SH-SY5Y (cell line): ENCODE data around the gene PCED1B.

Experiments
- GATA2 ChIP-seq: IDR thresholded peaks from 2 replicates; pipeline ENCODE4 v1.6.1; 2011; ENCODE audit warnings: mild to moderate bottlenecking, low read depth, low read length
- GATA3 ChIP-seq: IDR thresholded peaks from 2 replicates; pipeline ENCODE4 v1.6.1; 2011; ENCODE audit warnings: low read depth, mild to moderate bottlenecking, low read length, moderate library complexity

PCED1B gene

DNA sequence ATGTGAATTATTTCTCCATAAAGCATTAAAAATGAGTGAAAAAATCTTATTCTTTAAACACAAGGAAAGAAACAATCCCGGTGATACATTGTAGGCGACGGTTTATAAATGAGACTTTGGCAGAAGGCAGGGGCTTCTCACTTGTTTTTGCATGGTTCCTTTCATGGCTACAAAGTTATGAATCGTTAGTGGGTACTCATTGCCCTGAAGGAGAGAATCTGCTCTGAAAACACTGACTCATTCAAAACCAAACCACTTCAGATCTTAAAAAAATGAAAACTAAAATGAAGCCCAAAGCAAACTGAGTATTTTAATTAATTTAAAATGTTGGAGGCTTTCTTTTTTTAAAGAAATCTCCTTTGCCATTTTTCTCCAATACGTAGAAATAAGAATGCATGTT lies 41.7 kb downstream of the PCED1B start:
- no peak for TF ChIP-seq GATA3
- no peak for TF ChIP-seq GATA2

DNA sequence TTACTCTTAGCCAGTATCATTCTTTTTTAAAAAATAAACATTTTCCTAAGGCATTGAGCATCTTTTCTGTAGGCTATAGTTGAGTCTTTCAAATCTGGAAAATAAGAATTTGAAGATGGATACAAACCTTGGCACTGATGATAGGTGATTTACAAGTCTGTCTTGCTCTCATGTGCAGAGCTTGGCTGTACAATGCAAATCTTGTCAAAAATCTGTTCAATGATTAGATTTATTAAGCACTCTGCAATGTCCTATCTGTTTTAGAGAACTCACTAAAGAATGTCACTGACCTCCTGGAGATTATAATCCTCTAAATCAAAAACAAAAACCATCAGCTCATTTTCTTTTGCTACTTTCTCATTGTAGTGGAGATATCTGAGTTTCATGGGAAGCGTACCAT lies 43.2 kb downstream of the PCED1B start:
- TF ChIP-seq GATA2 (no peak), GATA3 (no peak)

DNA sequence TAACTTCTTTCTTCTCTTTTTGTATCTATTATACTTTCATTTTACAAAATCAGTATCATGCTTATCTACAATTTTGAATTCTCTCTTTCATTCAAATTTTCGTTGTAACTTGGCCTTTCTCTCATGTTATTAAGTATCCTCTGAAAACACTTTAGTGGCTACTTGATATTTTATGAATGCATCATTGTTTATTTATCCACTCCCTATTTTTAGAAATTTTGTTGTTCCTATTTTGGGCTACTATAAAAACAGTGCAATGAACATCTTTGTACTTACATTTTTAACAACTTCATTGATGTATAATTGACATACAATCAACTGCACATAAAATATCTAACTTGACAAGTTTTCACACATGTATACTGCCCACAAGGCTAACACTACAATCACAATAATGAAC lies 44.3 kb downstream of the PCED1B start:
- no peak for TF ChIP-seq GATA2
- no peak for TF ChIP-seq GATA3

DNA sequence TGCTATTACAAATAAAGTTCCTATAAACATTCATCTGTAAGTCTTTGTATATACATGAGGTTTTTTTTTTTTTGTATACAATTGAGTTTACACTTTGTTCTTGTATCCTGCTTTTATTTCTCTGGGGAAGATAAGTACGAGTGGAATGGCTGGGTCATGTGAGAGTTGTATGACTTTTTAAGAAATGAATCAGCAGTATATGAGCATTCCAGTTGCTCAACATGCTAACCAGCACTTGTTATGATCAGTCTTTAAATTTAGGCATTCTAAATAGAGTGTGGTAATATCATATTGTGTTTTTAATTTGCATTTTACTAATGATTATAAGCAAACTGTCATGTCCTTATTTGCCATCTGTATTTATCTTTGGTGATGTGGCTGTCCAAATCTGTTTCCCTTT lies 45.0 kb downstream of the PCED1B start:
- TF ChIP-seq GATA3 (no peak), GATA2 (no peak)

DNA sequence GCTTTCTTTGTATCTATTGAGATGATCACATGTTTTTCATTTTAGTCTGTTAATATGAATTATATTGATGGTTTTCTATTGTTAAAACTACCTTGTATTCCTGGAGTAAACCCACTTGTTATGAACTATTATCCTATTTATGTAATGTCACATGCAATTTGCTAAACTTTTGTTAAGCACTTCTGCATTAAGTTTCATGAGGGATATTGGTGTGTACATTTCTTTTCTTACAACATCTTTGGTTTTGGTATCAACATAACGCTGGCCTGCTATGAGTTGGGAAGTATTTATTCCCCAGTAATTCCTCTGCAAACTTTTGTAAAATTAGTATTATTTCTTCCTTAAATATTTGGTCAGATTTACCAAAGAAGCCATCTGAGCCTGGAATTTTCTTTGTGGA lies 46.8 kb downstream of the PCED1B start:
- TF ChIP-seq GATA3 (no peak), GATA2 (no peak)

DNA sequence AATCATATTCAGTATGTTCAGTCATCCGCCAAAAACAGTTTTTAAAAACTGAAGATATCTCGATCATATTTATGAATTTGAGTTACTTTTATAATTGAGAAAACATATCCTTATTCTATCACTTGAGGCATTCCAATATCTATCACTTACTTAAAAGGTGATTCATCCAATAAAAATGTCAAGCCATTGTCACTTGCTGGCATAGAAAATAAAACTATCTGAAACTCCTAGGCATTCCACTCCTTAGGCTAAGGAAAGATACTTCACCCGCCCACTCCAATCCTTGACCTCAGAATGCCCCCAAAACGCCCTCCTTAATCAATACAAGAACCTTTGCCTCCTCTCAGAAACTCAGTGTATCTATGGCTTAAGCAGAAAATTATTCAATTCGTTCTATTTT lies 51.6 kb downstream of the PCED1B start:
- TF ChIP-seq GATA3: no peak
- no peak for TF ChIP-seq GATA2

DNA sequence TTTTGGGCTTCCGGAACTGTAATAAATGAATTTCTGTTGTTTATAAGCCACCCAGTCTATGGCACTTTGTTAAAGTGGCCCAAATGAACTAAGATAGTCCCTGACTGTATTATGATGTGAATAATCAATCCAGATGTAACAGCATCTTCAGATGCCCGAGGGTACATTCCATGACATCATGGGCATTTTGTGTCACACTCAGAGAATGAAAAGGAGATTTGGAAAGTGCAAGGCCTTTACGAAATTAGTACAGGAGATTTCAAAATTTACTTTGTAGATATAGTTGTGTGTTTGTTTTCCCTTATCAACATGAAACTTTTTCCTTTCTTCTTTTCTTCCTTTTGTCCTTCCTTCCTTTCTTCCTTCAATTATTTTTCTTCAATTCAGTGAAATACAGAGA lies 54.6 kb downstream of the PCED1B start:
- TF ChIP-seq GATA3 (no peak), GATA2 (no peak)

DNA sequence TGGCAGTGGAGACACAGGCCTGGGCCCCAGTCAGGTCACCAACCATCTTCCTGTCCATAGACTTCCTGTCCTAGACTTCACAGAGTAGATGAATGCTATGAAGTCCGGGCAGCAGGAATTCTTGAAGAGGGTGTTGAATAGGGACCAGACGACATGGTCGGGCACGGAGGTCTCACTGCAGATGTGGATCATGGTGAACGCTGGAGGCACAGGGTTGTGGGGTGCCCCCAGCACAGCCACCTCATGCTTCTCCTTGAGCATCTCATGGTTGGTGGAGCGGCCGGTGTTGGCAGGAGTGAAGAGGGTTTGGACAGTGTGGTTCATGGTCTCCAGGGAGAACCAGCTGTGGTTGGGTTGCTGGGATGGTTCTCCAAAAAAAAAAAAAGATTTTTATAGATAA lies 56.2 kb downstream of the PCED1B start:
- TF ChIP-seq GATA2 (no peak), GATA3 (no peak)

DNA sequence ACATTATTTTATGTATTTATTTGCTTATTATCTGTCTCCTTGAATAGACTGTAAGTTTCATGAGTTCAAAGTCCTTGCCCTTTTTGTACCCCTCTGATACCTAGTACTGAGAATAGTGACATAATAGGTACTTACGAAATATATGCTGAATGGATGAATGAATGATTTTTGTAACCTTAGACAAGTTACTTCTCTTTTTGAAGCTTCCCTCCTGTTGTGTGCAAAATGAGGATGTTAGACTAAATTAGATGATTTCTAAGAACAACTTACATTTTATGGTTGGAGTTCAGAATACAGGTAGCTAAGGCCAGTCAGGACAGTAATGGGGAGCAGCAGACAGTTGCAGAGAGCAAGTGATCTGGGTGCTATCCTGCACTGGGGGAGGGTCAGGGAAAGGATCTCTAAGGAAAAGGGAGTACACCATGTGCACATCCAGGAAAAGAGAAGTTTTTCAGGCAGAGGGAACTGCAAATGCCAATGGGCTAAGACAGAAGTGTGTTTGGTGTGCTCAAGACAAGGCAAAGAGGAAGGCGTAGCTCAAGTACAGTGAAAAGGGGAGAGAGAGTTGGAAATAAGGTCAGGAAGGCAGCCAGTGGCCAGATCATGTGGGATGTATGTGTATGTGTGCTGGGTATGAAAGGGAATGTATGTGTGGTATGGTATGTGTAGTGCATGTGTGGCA lies 59.7 kb downstream of the PCED1B start:
- TF ChIP-seq GATA2 (no peak), GATA3 (no peak)

DNA sequence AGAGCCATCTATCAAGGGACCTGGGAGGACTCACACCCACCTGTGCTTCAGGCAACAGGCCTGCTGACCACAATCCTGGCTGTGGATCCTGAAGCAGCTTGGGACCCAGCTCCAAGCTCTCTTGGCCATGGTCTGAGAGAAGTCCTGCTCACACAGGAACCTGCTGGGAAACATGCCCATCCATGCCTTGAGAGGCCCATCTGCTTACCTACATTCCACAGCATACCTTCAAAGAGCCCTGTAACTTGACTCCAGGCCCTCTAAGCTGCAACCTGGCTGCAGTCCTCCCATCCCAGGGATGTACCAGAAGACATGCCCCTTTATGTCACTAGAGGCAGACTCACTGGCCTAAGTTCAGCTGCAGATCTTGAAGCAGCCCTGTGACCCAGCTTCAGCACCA lies 62.0 kb downstream of the PCED1B start:
- TF ChIP-seq GATA3 (no peak), GATA2 (no peak)

DNA sequence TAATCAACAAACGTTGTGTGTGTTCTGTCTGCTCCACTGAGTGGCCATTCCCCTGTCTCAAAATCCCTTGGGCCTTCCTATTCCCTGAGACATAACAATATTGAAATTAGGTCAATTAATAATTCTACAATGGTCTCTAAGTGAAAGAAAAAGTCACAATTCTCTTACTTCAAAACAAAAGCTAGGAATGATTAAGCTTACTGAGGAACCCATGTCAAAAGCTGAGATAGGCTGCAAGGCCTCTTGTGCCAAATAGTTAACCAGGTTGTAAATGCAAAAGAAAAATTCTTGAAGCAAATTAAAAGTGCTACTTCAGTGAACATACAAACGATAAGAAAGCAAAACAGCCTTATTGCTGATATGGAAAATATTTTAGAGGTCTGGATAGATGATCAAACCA lies 65.3 kb downstream of the PCED1B start:
- TF ChIP-seq GATA3 (no peak), GATA2 (no peak)

DNA sequence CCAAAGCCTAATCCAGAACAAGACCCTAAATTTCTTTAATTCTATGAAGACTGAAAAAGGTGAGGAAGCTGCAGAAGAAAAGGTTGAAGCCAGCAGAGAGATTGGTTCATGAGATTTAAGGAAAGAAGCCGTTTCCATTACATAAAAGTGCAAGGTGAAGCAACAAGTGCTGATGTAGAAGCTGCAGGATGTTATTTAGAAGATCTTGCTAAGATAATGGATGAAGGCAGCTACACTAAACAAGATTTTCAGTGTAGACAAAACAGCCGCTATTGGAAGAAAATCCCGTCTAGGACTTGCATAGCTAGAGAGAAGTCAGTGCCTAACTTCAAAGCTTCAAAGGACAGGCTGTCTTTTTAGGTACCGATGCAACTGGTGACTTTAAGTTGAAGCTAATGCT lies 65.8 kb downstream of the PCED1B start:
- no peak for TF ChIP-seq GATA2
- no peak for TF ChIP-seq GATA3

DNA sequence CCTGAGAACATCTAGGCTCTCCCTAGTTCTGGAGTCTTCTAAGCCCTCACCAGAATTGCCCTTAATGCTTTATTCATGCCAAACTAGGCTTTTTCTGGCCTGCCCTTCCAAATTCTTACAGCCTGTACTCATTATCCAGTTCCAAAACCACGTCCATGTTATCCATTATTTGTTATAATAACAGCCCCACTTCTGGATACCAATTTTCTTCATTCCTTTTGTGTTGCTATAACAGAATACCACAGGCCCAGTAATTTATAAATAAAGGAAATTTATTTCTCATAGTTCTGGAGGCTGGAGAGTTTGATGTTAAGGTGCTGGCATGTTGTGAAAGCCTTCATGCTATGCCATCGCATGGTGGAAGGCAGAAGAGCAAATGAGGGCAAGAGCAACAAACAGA lies 68.3 kb downstream of the PCED1B start:
- TF ChIP-seq GATA3: no peak
- TF ChIP-seq GATA2: no peak

DNA sequence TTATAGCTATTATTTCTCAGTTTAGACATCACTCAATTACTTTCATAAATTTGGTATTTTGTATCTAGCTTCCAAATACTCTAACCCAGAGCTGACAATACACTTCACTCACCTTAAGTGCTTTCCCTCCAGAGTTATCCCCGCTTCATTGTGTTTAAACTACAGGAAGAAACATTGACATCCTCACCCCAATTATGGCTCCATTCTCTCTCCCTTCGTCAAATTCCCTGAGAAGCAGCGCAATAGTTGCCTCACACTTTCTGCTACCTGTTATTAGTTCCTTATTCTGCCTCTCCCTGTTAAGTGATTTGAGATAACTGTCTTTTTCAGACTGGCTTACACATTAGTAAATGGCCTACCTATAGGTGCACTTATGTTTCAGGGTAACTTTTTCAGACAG lies 69.7 kb downstream of the PCED1B start:
- TF ChIP-seq GATA3: no peak
- TF ChIP-seq GATA2: no peak

DNA sequence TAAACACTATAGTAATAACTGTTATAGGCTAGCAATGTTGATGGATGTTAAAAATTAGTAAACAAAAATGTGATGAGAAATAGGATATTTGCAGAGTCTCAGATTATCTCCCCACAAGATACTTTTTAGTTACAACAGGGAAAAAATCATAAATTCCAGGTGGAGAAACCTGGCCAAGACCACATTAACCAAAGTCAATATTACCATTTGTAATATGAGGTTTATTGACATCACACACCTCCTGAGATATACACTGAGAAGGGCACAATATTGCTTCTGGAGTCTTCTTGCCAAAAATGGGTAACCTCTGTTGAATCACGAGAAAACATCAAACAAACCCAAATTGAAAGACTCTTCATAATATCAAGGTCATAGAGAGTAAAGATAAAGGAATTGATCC lies 72.7 kb downstream of the PCED1B start:
- TF ChIP-seq GATA3: no peak
- TF ChIP-seq GATA2: no peak

DNA sequence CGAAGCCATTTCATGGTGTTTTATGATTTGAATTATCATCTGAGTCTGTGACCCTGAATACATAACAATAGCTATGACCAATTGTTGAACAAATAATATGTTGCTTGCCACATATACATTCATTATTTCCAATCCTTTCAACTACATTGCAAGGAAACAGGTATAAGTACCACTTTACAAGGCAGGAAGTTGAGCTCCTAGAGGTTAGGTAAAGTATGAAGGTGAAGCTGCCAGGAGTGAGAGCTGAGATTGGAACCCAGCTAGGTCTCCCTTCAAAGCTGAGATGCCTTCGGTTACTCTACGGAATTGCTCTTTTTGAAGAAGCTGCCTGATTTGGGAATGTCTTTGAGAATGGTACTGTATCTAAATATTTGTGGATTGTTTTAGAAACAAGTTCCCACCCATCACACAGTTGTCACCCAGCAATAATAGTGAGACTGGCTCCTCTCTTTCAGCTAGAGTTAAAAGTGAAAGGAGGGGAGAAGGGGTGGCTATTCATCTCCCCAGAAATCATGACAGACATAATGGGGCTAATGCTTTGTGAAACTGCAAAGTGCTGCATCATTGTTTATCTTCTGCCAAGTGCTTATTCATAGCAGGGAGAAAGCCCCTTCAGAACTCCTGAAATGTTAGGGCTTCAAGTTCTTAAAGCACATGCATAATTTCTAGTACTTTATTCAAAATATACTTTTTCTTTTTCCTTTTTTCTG lies 76.2 kb downstream of the PCED1B start:
- TF ChIP-seq GATA2 (no peak), GATA3 (no peak)
